ENCODE measurements around the gene MORF4L2. TPM values are rescaled to one million over a fixed set of nuclear protein-coding genes. Genes with fewer than 3 reads are reported as not detected.

Gene MORF4L2
- total RNA-seq, 2 experiments from 2014 or later: 165 to 257 TPM

GRCh38 chrX:103726477-103726876, 40.0 kb upstream of the MORF4L2 start:
- no TSS peak for BruUV-seq (replicated peaks)
- Histone ChIP-seq H3K9me2 (ENCODE audit: insufficient read depth, low read length) (no peaks in the 10 kb centered on the region), H3K27ac (ENCODE audit: low read depth, low read length, poor library complexity, severe bottlenecking) (no peak overlapping the region), H3K4me1 (ENCODE audit: insufficient read depth, low read length, poor library complexity, severe bottlenecking) (peaks cover 15% of the 10 kb centered on the region), H3K79me2 (ENCODE audit: insufficient read depth, low read depth, low read length) (no peaks in the 10 kb centered on the region), H3K4me3 (ENCODE audit: low read depth, low read length, poor library complexity, severe bottlenecking) (no peak overlapping the region), H3K9me3 (ENCODE audit: low read length) (no peaks in the 10 kb centered on the region), H4K20me1 (ENCODE audit: insufficient read depth, low read length) (no peaks in the 10 kb centered on the region), H2AFZ (ENCODE audit: low read length) (no peak overlapping the region), H3K4me2 (ENCODE audit: low read length) (no peak overlapping the region), H3K36me3 (ENCODE audit: insufficient read depth, low read length) (no peaks in the 10 kb centered on the region)
- intact Hi-C loops (cut with micrococcal nuclease; ENCODE audit: unreplicated experiment): no loop called here
- POLR2A ChIA-PET: no interaction called here
- TF ChIP-seq EZH2phosphoT487 (IDR thresholded peaks at IDR 0.05; ENCODE audit: borderline replicate concordance, low read depth, low read length) (no peak), CTCF (conservative IDR thresholded peaks at IDR 0.05; ENCODE audit: low read length) (no peak)
- no peak for DNase-seq (ENCODE audit: low spot score)
- CTCF ChIA-PET (ENCODE audit: unreplicated experiment): no interaction called here

- no peak overlapping the region for H2AFZ ChIP-seq (ENCODE audit: low read length)
- no peaks in the 10 kb centered on the region for H3K79me2 ChIP-seq (ENCODE audit: insufficient read depth, low read depth, low read length)
- no peaks in the 10 kb centered on the region for H3K4me1 ChIP-seq (ENCODE audit: insufficient read depth, low read length, poor library complexity, severe bottlenecking)
- intact Hi-C loops (cut with micrococcal nuclease; ENCODE audit: unreplicated experiment): no loop called here
- no peak overlapping the region for H3K4me3 ChIP-seq (ENCODE audit: low read depth, low read length, poor library complexity, severe bottlenecking)
- no peaks in the 10 kb centered on the region for H3K9me3 ChIP-seq (ENCODE audit: low read length)
- no peaks in the 10 kb centered on the region for H3K36me3 ChIP-seq (ENCODE audit: insufficient read depth, low read length)
- H3K9me2 ChIP-seq (ENCODE audit: insufficient read depth, low read length): no peaks in the 10 kb centered on the region
- H3K27ac ChIP-seq (ENCODE audit: low read depth, low read length, poor library complexity, severe bottlenecking): no peak overlapping the region
- TF ChIP-seq CTCF (conservative IDR thresholded peaks at IDR 0.05; ENCODE audit: low read length) (no peak), EZH2phosphoT487 (IDR thresholded peaks at IDR 0.05; ENCODE audit: borderline replicate concordance, low read depth, low read length) (no peak)
- no TSS peak for BruUV-seq (replicated peaks)
- H4K20me1 ChIP-seq (ENCODE audit: insufficient read depth, low read length): no peaks in the 10 kb centered on the region
- H3K4me2 ChIP-seq (ENCODE audit: low read length): no peak overlapping the region
- POLR2A ChIA-PET: interaction anchor here (0.7 kb wide), 1 partner anchor 1141 kb away, joined by 3 read pairs; no protein-coding TSS in a partner anchor
- CTCF ChIA-PET (ENCODE audit: unreplicated experiment): no interaction called here
- no peak for DNase-seq (ENCODE audit: low spot score)
Measured at GRCh38 chrX:103722505-103722904, 36.0 kb upstream of the MORF4L2 start.

GRCh38 chrX:103718120-103718519, 31.6 kb upstream of the MORF4L2 start:
- Histone ChIP-seq H3K27ac (ENCODE audit: low read depth, low read length, poor library complexity, severe bottlenecking) (no peak overlapping the region), H3K9me2 (ENCODE audit: insufficient read depth, low read length) (no peaks in the 10 kb centered on the region), H3K4me1 (ENCODE audit: insufficient read depth, low read length, poor library complexity, severe bottlenecking) (no peaks in the 10 kb centered on the region), H3K4me2 (ENCODE audit: low read length) (no peak overlapping the region), H4K20me1 (ENCODE audit: insufficient read depth, low read length) (no peaks in the 10 kb centered on the region), H3K79me2 (ENCODE audit: insufficient read depth, low read depth, low read length) (no peaks in the 10 kb centered on the region), H2AFZ (ENCODE audit: low read length) (no peak overlapping the region), H3K4me3 (ENCODE audit: low read depth, low read length, poor library complexity, severe bottlenecking) (no peak overlapping the region), H3K9me3 (ENCODE audit: low read length) (no peaks in the 10 kb centered on the region), H3K36me3 (ENCODE audit: insufficient read depth, low read length) (no peaks in the 10 kb centered on the region)
- intact Hi-C loops (cut with micrococcal nuclease; ENCODE audit: unreplicated experiment): no loop called here
- CTCF ChIA-PET (ENCODE audit: unreplicated experiment): no interaction called here
- TF ChIP-seq CTCF (conservative IDR thresholded peaks at IDR 0.05; ENCODE audit: low read length) (no peak), EZH2phosphoT487 (IDR thresholded peaks at IDR 0.05; ENCODE audit: borderline replicate concordance, low read depth, low read length) (no peak)
- BruUV-seq (replicated peaks): no TSS peak
- POLR2A ChIA-PET: no interaction called here
- no peak for DNase-seq (ENCODE audit: low spot score)

Data from OCI-LY7 (cell line).